ENCODE results near the gene KRTAP1-1. TPM values are rescaled to one million over a fixed set of nuclear protein-coding genes. Genes with fewer than 3 reads are reported as not detected.
"Not testable (repeated sequence)": the region's sequence is repeated elsewhere in the genome, so short reads cannot be mapped to it uniquely, and the experiment has no call there.

KRTAP1-1 gene
- total and polyA plus RNA-seq, 7 donors = not detected

DNA sequence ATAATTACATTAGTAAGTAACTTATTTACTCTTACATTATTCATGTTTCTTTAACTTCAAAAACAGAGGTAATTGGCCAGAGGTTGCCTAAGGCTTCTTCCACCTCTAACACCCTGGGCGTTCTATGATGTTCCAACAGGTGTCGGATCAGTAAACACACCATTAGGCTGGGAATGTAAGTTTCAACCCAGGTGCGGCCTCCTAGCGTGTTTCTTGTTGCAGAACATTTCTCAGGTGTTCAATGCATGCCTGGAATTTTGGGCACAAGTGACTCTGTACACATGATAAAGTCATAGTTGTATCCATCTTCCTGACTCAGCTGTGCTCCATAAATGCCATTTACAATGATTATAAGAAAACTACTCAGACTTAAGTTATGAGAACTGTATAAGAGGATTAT, 12.8 kb upstream of the KRTAP1-1 start:
- Histone ChIP-seq H3K27ac (no peak overlapping the region), H3K4me3 (no peak overlapping the region), H3K27me3 (ENCODE audit: insufficient read depth in 3 of 3, low read length in 2 of 3) (peaks cover 0 to 39% (median 0%) of the 10 kb centered on the region in 3 donors), H3K4me1 (no peaks in the 10 kb centered on the region), H3K36me3 (ENCODE audit: insufficient read depth in 1 of 2, low read depth in 1 of 2) (no peaks in the 10 kb centered on the region), H3K9me3 (peaks cover 9% of the 10 kb centered on the region)
- no peak for TF ChIP-seq CTCF (IDR thresholded peaks at IDR 0.05)
- no peak for ATAC-seq
- 86 to 96% (median 92%) methylated on average over 4 of the region's 4 CpGs for WGBS, 3 donors
- intact Hi-C loops (cut with DNase I) = no loop called here
- DNase-seq = no peak

DNA sequence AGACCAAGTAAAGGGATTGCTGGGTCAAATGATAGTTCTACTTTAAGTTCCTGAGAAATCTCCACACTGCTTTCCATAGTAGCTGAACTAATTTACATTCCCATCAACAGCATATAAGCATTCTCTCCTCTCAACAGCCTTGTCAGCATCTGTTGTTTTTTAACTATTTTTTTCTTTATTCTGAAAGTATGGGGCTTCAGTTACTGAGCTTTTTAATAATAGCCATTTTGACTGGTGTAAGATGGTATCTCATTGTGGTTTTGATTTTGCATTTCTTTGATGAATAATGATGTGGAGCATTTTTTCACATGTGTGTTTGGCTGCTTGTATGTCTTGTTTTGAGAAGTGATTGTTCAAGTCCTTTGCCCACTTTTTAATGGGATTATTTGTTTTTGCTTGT, 11.3 kb upstream of the KRTAP1-1 start:
- Histone ChIP-seq H3K36me3 (ENCODE audit: insufficient read depth in 1 of 2, low read depth in 1 of 2) (no peaks in the 10 kb centered on the region), H3K4me1 (no peaks in the 10 kb centered on the region), H3K4me3 (no peak overlapping the region), H3K27me3 (ENCODE audit: insufficient read depth in 3 of 3, low read length in 2 of 3) (peaks cover 0 to 26% (median 1%) of the 10 kb centered on the region in 3 donors), H3K27ac (no peak overlapping the region), H3K9me3 (peaks cover 7% of the 10 kb centered on the region)
- ATAC-seq (no peak), DNase-seq (no peak)
- no peak for TF ChIP-seq CTCF (IDR thresholded peaks at IDR 0.05)
- intact Hi-C loops (cut with DNase I) = no loop called here

GRCh38 chr17:41049110-41049509, 7.9 kb upstream of the KRTAP1-1 start:
- TF ChIP-seq CTCF (IDR thresholded peaks at IDR 0.05) = no peak
- intact Hi-C loops (cut with DNase I) = no loop called here
- H3K9me3 ChIP-seq = peaks cover 5% of the 10 kb centered on the region
- no peak overlapping the region for H3K27ac ChIP-seq
- DNase-seq = no peak
- no peak overlapping the region for H3K4me3 ChIP-seq
- no peak for ATAC-seq
- WGBS, 3 donors = 15 to 52% (median 29%) methylated on average over 2 of the region's 2 CpGs
- no peaks in the 10 kb centered on the region for H3K4me1 ChIP-seq
- H3K27me3 ChIP-seq (ENCODE audit: insufficient read depth in 3 of 3, low read length in 2 of 3) = peaks cover 0 to 13% (median 2%) of the 10 kb centered on the region in 3 donors
- H3K36me3 ChIP-seq (ENCODE audit: insufficient read depth in 1 of 2, low read depth in 1 of 2) = no peaks in the 10 kb centered on the region

GRCh38 chr17:41048441-41048840, 7.2 kb upstream of the KRTAP1-1 start:
- Histone ChIP-seq H3K4me3 (no peak overlapping the region), H3K4me1 (no peaks in the 10 kb centered on the region), H3K9me3 (peaks cover 4% of the 10 kb centered on the region), H3K36me3 (ENCODE audit: insufficient read depth in 1 of 2, low read depth in 1 of 2) (no peaks in the 10 kb centered on the region), H3K27ac (no peak overlapping the region), H3K27me3 (ENCODE audit: insufficient read depth in 3 of 3, low read length in 2 of 3) (peaks cover 0 to 10% (median 2%) of the 10 kb centered on the region in 3 donors)
- DNase-seq = no peak
- no peak for TF ChIP-seq CTCF (IDR thresholded peaks at IDR 0.05)
- ATAC-seq = no peak
- 50 to 60% (median 58%) methylated on average over 7 of the region's 7 CpGs for WGBS, 3 donors
- intact Hi-C loops (cut with DNase I) = no loop called here

- H3K9me3 ChIP-seq; H3K4me1 ChIP-seq; intact Hi-C loops (cut with DNase I); H3K36me3 ChIP-seq (ENCODE audit: insufficient read depth in 1 of 2, low read depth in 1 of 2); H3K27ac ChIP-seq; ATAC-seq; DNase-seq; H3K27me3 ChIP-seq (ENCODE audit: insufficient read depth in 3 of 3, low read length in 2 of 3); H3K4me3 ChIP-seq: not testable (repeated sequence)
- 42 to 45% (median 44%) methylated on average over 7 to 10 of the region's 33 CpGs for WGBS, 3 donors
These were observed 5.7 kb upstream of the KRTAP1-1 start, which contains the start of gene KRTAP2-1 for GRCh38 chr17:41046735-41047465. Gene KRTAP2-1 (minus strand): TSS chr17:41047316. CDS start chr17:41047267, 49 bp downstream.
